GM19023 (cell line): ENCODE data around the gene IL17B.

ENCODE experiments used
- ATAC-seq: cut with Tn5 transposase; IDR thresholded peaks from one replicate; pipeline ENCODE4 v1.9.1; 2021; ENCODE audit warnings: mild to moderate bottlenecking, moderate library complexity; ENCODE audit not compliant: unreplicated experiment

Gene IL17B

DNA sequence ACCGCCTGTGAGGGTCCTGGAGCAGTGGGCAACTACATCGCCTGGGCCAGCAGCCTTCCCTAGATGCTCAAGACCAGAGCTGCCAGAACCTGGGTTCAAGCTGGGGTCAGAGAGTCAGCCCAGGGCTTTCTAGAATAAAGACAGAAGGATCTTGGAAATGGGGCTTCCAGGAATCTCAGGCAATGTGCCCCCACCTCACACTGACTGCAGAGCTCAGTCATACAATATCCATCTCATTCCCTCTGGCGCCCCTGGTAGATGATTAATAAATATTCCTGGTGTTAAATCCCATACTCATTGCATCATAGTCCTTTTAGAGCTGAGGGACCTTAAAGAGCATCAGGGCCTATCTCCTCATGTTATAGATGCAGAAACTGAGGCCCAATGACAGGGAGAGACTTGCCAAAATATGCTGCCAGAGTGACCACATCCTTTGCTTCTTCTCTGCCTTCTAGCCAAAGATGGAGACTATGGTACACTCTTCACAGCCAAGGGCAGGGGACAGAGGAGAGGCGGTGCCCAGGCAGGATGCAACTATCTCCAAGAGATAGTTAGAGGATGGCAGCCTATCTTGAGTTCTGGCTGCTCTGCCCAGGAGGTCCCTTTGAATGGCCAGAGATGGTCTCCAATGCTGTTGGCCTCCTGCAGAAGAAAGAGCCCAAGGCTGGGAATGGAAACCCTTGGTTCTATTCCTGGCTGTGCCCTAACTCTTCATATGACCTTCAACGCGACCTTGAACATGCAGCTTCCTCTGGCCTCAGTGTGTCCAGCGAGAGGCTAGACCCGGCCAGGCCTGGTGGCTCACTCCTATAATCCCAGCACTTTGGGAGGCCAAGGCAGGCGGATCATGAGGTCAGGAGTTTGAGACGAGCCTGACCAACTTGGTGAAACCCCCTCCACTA is 36.2 kb upstream of the IL17B start:
- ATAC-seq = no peak

DNA sequence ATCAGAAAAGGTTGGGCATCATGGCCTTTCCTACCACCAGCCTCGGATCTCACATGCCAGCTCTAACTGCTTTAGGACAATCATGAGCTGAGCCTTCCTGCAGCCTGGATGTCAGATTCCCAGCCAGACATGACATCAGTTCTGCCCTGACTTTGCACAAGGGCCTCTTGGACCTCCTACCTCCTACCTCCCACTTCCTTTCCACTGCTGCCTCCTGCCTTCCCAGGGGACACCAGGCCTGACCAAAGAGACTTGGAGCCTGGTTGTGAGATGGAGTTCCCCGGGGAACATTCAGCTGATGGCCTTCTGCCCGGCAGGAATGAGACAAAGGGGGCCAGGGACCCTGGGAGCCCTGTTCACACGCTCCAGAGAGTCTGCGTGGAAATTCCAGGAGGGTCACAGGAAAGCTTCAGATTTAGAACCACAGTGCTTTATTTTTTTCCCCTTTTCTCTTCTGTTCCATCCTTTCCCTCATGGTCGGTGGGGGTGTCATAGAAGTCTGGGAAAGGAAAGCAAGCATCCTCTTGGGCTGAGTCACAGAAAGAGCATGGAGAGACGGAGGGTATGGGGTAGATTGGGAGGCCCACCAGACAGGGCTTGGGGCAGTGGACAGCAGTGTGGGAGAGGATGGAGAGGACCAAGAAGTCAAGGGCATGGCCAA is 35.4 kb upstream of the IL17B start:
- ATAC-seq = no peak

DNA sequence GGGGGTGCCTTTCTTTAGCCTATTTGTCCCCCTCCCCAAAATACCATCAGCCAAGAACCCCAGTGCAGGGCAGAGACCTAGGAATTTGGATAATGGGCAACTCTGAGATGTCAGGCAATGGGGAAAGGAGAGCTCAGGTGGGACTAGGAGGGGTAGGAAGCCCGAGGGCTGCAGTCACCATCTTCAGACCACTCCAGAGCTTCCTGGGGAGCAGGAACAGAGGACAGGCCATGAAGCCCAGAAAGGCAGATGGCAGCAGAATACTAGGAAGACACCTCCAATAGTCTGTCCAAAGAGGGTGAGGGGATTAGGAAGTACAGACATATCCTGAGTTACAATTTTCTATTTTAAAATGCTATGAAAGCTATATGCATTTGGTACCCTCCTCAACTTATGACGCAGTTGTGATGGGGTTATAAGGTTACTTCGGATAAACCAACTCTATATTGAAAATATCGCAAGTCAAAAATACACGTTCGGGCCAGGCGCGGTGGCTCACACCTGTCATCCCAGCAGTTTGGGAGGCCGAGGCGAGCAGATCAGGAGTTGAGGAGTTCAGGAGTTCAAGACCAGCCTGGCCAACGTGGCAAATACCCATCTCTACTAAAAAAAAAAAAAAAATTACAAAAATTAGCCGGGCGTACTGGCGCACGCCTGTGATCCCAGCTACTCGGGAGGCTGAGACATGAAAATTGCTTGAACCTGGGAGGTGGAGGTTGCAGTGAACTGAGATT is 34.6 kb upstream of the IL17B start:
- ATAC-seq = no peak

DNA sequence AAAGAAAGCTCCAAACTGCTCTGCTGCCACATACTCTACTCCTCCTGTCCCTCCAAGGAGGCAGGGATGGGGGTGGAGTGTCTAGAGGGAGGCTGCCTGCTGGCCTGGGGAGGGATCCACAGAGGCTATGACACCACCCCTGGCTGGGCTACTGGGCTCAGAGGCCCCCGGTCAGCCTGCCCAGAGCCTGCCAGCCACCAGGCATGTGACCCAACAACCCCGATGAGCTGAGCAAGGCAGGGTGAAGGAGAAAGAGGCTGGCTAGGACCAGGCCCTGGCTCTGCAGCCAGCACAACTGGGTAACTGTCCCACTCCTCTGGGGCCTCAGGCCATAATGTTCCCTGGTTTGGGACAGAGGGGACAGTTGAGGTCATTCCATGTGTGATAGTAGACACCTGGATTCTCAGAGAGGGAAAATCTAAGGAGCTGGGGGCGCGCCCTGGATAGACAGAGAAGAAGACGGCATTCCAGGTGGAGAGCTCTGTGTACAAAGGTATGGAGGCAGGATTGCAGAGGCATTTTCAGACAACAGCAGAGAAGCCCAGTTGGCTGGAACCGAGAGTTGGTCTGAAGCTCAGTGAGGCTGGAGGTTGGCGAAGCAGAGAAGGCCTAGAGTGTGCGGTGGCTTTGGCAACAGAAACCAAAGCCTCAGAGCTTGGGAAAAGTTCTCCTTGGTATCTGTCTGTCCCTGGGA is 33.8 kb upstream of the IL17B start:
- no peak for ATAC-seq

DNA sequence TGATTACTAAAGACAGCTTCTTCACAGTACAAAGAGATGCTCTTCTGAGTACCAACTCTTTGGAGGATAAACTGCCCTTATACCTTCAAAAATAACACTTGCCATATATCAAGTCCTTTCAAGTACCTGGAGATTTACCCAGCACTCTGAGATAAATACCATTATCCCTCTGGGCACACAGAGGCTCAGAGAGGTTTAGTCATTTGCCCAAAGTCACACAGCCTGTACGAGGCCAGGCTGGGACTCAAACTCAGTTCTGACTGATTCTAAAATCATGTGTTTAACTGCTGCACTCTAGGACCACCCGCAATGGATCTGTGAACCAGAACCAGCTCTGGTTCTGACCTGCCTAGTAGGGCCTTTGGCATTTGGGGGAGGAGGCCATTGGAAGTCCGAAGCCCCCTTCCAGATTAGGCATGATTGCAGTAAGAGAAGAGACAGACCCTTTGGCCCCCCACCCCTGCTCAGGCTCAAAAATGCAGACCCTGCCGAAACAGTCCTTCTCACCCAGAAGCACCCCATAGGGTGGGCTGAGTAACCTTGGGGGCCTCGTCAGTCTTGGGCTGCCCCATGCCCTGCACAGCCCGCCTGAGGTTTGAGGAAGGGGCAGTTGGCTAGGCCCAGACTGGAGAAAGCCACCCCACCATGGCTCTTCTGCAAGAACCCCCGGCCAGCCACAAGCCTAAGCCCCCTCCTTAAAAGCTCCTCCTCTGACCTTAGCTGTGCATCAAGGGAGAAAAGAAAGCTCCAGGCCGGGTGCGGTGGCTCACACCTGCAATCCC is 32.8 kb upstream of the IL17B start:
- ATAC-seq = no peak

DNA sequence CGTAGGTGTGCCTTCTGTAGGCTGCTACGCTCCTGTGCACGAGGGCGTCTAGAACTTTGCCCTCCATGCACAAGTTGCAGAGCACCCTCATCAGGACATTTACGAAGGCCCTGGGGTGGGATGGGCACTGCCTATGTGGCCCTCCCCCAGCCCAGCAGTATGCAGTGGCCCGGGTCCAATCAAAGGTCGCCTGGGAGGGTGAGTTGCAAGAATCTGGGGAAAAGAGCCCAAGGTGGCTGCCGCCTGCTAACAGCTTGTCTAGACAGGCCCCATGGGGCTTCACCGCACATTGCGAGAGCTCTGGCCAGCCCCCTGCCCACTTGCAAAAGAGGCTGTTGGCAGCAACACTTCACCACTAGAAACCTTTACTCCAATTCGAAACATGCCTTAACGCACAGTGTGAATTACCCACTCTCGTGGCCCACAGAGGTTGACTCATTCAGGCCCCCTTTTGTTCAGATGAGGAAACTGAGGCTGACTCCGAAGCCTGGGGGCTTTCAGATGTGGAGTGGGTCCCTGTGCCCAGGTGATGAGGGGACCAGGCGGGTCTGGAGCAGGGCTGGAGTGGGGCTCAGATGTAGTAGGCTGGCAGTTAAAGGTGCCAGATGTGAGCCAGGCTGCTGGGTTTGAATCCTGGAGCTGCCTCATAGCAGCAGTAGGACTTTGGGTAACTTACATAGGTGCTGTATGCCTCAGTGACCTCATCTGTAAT is 31.8 kb upstream of the IL17B start:
- no peak for ATAC-seq

DNA sequence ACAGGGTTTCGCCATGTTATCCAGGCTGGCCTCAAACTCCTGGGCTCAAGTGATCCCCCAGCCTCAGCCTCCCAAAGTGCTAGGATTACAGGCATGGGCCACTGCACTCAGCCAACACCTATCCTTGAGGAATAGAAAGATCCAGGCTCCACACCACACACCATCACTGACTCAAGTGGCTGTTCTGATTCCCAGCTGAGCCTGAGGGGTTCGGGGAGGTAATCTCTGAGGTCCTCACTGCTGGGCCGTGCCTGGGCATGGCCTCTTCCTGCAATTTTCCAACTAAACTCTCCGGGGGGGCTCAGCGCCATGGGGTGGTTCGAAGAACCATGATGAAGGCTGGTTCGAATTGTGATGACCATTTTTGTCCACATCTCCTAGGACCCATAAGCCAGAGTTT is 31.0 kb upstream of the IL17B start:
- no peak for ATAC-seq

DNA sequence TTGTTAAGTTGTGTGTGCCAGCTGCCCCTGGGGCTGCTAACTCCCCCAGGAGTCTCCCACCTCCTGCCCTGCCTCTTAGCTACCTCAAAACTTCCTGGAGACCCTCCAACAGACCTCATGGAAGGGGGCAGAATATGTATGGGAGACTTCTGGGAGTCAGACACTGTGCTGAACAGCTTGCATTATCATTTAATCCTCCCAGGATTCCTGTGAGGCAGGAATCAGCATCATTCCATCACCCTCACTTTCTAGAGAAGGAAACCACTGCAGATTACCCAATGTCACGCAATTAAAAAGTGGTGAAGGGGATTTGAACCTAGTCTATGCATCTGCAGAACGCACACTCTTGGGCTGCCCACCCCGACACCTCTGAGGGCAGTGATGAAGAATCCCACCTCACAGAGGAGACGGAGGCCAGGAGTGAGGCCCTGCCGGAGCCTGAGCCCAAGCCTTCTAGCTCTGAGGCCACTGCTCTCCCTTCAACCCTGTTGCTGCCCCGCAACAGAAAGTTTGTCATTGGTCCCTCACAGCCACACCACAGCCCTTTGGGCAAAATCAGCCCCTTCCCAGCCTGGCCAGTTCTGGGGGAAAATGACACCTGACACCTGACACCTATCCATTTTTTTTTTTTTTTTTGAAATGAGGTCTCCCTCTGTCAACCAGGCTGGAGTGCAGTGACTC is 30.3 kb upstream of the IL17B start:
- no peak for ATAC-seq

DNA sequence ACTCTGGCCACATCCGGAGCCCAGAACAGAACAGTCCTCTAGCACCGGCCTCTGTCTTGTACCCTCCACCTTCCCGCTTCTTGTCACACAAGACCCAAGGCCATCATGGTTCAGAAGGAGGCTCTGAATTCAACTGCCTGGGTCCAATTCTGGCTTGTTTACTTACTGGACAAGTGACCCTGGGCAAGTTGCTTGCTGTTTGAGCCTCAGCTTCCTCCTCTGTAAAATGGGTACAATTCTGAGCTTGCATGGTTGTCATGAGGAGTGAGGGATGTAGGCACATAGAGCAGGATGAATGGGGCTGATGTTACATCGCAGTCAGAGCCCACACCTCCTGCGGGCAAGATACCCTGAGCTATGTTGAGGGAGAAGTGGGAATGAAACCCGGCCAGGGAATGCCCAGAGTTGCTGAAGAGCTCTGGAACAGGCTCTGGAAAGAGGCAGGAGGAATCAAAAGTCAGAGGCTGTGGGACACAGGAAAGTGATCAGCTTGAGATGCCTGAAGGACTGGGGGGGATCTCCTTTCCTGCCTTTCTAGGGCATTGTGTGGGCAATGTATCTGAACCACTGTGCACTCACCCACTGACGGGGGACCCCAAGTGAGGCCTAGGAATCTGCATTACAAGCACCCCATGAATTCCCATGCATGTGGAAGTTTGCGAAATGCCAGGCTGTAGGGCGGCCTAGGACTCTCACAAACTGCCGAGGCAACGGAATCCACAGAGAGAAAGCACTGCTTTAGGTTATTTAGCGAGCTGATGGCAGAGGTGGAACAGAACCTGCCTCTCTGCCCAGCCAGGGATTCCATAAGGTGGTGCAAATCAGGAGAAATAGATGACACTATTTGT is 29.4 kb upstream of the IL17B start:
- no peak for ATAC-seq

DNA sequence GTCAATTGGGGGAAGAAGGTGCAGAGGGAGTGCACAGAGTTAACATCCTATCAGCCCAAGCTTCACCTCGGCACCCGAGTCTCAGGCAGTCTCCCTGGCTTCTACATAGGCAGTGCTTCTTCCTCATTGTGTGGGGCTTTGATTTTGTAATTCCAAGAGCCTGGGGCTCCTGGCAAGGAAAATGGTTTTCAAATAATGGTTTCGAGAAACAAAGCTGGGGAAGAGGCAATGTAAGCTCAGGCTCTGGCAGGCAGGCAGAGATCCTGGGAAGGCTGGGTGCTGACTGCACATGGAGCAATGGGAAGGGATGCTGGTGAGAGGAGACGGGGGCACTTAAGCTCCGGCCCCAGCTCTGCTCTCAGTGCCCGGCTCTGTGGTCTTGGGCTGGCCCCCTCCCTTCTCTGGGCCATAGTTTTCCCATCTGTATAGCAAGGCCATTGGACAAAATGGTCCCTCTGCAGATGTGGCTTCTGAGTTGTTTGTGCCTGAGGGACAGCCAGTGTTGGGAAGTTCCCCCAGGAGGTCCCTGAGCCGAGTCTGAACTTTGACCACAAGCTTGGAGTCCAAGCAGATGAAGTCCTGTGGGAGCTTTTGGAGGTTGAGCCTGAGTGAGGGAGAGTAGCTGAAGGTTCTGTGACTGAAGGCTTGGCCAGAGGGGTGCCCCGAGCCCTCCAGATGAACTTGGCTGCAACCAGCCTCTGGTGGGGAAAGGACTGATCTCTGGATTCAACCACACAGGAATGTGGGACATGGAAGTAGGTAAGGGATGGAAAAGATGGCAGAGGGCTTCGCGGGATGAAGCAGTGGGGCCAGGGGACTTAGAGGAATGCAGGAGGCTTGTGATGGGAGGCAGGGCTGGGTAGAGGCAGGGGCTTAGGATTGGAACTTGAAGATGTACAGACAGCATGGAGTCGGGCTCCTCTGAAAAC is 28.5 kb upstream of the IL17B start:
- no peak for ATAC-seq

DNA sequence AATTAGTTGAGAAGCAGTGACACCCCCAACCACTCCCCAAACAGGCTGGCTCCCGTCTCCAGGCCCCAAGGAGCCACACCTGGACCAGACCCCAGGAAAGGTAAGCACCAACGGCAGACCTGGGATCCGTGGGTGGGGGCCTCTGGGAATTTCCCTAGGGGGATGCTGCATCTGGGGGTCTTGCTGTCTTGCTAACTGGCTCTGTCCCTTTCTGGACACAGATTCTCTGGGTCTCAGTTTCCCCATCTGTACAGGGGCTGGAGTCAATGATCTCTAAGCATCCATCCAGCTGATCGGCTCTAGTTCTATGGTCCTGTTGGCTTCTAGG is 27.9 kb upstream of the IL17B start:
- no peak for ATAC-seq

DNA sequence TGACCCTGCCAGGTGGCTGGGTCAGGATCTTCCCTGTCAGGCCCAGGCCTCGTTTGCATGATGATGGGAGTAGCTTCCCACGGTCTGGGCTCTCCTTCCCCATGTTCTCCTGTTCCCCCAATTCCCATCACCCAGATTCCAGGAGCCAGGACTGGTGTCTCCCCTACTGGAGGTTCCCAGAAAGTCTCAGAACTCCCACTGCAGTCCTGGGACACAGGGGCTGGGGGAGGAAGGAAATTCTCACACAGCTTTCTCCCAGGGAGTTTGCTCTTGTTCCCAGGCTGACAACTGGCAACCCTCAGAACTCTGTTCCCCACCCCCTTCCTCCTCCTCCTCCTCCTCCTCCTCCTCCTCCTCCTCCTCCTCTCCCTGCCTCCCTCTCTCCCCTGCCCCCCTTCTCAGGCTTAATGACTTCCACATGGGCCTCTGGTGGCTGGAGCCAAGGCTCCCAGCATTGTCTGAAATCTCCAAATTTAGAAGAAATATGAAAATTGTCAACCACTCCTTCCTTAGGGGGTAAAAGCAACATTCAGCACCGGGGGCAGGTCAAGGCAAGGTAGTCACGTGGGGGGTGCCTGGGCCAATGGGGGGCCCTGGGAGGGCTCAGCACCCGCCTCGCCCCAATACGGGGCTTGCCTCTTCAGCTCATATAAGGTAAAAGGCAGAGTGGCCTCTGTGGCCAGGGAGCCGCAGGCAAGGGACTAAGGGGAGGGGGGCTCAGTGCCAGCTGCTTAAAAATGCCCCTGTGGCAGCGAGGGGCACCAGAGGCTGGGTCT is 27.3 kb upstream of the IL17B start:
- ATAC-seq = no peak

DNA sequence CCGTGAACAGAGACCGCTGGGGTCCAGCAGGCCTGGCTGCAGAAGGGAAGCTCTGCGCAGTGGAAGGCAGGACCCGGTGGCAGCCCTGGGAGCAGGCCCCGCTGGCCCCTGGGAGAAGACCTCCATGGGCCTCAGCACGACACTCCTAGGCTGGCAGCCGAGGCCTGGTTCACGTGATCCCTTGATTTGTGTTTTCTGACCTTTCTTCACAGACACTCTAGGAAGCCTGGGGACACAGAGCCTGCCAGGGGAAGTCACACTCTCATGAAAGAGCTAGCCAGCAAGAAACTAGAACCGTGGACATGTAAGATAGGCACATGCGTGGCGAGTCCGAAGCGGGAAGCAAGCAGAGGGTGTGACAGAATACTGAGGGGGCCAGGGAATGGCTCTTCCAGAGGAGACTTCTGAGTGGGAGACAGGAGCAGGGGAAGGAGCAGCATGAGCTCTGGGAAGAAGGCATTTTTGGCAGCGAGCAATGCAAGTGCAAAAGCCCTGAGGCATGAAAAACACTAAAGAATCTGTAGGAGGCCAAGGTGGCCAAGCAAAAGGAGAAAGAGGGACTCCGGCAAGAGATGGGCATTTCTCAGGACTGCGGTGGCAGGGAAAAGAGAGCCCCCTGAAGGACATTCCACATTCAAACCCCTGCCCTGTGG is 26.6 kb upstream of the IL17B start:
- ATAC-seq = no peak

DNA sequence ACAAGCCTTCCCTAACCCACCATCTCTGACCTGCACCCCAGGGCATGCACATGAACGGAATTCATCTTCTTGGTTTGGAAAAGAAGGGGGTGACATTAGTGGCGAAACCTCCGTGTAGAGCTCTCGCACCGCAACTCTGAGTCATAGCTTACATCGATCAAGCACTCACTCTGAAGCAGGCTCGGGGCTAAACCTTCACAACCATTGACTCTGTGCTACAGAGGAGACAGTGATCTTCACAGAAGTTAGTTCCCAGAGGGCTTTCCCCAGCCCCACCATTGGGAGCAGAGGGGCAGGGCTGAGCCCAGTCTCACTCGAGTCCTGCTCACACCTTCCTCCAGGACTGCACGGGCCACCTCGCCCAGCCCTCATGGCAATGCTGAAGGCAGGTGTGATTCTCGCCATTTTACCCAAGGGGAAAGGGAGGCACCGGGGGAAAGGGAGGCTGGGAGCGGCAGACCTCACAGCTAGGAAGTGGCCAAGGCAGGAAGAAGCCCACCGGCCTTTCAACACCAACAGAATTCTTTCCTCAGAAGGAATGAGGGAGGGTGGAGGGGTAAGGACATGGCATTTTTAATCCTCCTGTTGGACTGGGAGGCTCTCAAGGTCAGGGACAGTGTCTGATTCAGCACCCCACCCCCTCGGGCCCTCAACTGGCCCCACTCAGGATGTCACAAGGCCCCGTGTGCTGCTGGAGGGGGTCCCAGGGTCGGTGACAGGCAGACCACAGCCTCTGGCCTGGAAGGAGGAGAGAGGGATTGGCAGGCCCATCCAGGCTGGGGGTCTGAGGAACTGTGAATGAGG is 25.9 kb upstream of the IL17B start:
- ATAC-seq = no peak
